H1 (cell line): ENCODE results near the gene SEMA3C.

ENCODE experiments used
- ASH2L ChIP-seq: fragments of 200-600, 300-600 bp; sonication (generic); IDR thresholded peaks from one replicate; pipeline ENCODE4 v1.7.1; 2017; ENCODE audit warnings: low read length
- CREB1 ChIP-seq: IDR thresholded peaks from 2 replicates; pipeline ENCODE4 v1.6.1; 2012; ENCODE audit warnings: inconsistent platforms
- GABPA ChIP-seq: IDR thresholded peaks from 2 replicates; pipeline ENCODE4 v1.6.1; 2011; ENCODE audit warnings: mild to moderate bottlenecking, low read length, moderate library complexity, borderline replicate concordance; ENCODE audit not compliant: insufficient read depth
- GTF2F1 ChIP-seq: IDR thresholded peaks from 2 replicates; pipeline ENCODE4 v1.6.1; 2012; ENCODE audit warnings: low read depth, low read length, improper control_type of control experiment, borderline replicate concordance
- JUND ChIP-seq: IDR thresholded peaks from 2 replicates; pipeline ENCODE4 v1.6.1; 2011; ENCODE audit warnings: mild to moderate bottlenecking, improper control_type of control experiment, low read length
- POLR2A ChIP-seq, 2 experiments: IDR thresholded peaks; 1 replicate in 1 of 2; 2 replicates in 1 of 2; pipeline ENCODE4 v1.6.1; 2011; ENCODE audit warnings: low read depth in 2 of 2, low read length in 2 of 2, mild to moderate bottlenecking in 2 of 2; ENCODE audit errors: control extremely low read depth in 1 of 2
- POLR2AphosphoS5 ChIP-seq: IDR thresholded peaks from 2 replicates; pipeline ENCODE4 v1.6.1; 2011; ENCODE audit warnings: low read depth, low read length
- SRF ChIP-seq: IDR thresholded peaks from 2 replicates; pipeline ENCODE4 v1.6.1; 2011; ENCODE audit warnings: mild to moderate bottlenecking, low read depth, low read length, moderate library complexity
- YY1 ChIP-seq: IDR thresholded peaks from 2 replicates; pipeline ENCODE4 v1.6.1; 2011; ENCODE audit warnings: low read depth, mild to moderate bottlenecking, low read length
- TF ChIP-seq, protein P1 (sequence below), 3 experiments: IDR thresholded peaks; 1 replicate in 2 of 3; 2 replicates in 1 of 3; pipeline versions ENCODE4 v1.5.1 to v1.6.1; 2011; ENCODE audit warnings: low read length in 3 of 3, mild to moderate bottlenecking in 3 of 3, inconsistent platforms in 2 of 3, low read depth in 1 of 3, moderate library complexity in 1 of 3; ENCODE audit not compliant: insufficient read depth in 1 of 3; ENCODE audit errors: control extremely low read depth in 1 of 3
- TF ChIP-seq, protein P2 (sequence below): IDR thresholded peaks from 2 replicates; pipeline ENCODE4 v1.6.1; 2011; ENCODE audit warnings: low read length, improper control_type of control experiment

DNA sequence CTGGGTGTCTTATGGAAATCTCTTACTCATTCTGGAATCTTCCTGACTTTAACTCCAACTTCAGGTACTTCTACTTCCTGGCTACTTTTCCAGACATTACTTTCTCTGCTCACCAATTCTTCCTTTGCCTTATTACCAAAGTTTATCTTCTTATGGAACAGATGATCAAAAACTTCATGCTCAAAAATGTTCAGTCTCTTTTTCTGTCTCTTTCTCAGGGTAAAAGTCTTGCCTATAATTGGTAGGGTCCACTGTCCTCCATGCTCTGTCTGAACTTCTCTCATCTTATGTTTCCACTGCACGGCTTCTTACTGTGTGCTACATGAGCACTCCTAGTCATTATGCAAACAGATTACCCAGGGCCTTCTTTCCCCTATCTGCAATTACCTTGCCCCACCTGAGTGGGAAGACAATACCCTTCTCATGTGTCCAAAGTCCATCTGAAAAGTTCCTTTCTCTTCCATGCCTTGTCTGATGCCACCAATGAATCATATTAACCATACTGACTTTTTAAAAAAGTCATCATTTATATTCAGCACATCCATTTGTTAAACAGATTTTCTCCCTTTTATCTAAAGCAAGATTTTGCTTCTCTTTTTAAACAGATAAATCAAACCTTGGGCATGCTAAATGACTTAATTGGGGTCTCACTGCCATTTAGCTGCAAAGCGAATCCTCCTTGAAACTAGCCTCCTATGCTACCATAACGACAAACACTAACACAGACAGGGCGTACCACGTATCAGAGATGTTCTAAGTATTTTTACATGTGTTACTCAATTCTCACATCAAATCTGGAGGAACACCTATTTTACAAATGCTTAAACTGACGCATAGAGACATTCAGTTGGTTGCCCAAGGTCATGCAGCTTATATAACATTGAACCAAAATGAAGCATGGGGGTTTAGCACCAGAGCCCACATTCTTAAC lies 48.8 kb downstream of the SEMA3C start:
- TF ChIP-seq, protein P1, sequence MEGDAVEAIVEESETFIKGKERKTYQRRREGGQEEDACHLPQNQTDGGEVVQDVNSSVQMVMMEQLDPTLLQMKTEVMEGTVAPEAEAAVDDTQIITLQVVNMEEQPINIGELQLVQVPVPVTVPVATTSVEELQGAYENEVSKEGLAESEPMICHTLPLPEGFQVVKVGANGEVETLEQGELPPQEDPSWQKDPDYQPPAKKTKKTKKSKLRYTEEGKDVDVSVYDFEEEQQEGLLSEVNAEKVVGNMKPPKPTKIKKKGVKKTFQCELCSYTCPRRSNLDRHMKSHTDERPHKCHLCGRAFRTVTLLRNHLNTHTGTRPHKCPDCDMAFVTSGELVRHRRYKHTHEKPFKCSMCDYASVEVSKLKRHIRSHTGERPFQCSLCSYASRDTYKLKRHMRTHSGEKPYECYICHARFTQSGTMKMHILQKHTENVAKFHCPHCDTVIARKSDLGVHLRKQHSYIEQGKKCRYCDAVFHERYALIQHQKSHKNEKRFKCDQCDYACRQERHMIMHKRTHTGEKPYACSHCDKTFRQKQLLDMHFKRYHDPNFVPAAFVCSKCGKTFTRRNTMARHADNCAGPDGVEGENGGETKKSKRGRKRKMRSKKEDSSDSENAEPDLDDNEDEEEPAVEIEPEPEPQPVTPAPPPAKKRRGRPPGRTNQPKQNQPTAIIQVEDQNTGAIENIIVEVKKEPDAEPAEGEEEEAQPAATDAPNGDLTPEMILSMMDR (IDR thresholded peaks at IDR 0.05; ENCODE audit: control extremely low read depth in 1 of 3, insufficient read depth in 1 of 3, low read depth in 1 of 3, low read length in 3 of 3): no peak
- TF ChIP-seq POLR2AphosphoS5 (no peak), JUND (no peak), SRF (no peak), GABPA (no peak), ASH2L (no peak), YY1 (no peak), POLR2A (IDR thresholded peaks at IDR 0.05; ENCODE audit: control extremely low read depth in 1 of 2, low read depth in 2 of 2, low read length in 2 of 2) (no peak), CREB1 (no peak), GTF2F1 (no peak)
- TF ChIP-seq, protein P2, sequence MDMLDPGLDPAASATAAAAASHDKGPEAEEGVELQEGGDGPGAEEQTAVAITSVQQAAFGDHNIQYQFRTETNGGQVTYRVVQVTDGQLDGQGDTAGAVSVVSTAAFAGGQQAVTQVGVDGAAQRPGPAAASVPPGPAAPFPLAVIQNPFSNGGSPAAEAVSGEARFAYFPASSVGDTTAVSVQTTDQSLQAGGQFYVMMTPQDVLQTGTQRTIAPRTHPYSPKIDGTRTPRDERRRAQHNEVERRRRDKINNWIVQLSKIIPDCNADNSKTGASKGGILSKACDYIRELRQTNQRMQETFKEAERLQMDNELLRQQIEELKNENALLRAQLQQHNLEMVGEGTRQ: no peak
